DMS 273 treated with DMSO at 0.1 percent for 48 hours (cell line): ENCODE measurements around the gene FRA10AC1.
A peak's percentile ranks its signal among the peaks of the same experiment; 100 is the strongest.

Experiments
- DNase-seq: peaks from one replicate; lab custom pipeline; 2025; lab: John Stamatoyannopoulos, UW

The FRA10AC1 gene

GRCh38 chr10:93629647-93630305 lies 72.6 kb downstream of the FRA10AC1 start:
- DNase-seq, result peak; percentile 18

- no peak for DNase-seq
Observed at GRCh38 chr10:93628858-93629257, 73.5 kb downstream of the FRA10AC1 start.

- DNase-seq, result no peak
Observed at GRCh38 chr10:93622942-93623341, 79.5 kb downstream of the FRA10AC1 start.

GRCh38 chr10:93620925-93621324 lies 81.5 kb downstream of the FRA10AC1 start:
- no peak for DNase-seq
